K562 (cell line): ENCODE results near the gene COL9A3. TPM values are rescaled to one million over a fixed set of nuclear protein-coding genes. Genes with fewer than 3 reads are reported as not detected.

Source experiments
- C11orf30 ChIP-seq: fragments of 450-650 bp; IDR thresholded peaks from 2 replicates; pipeline ENCODE4 v1.6.1; 2016; ENCODE audit warnings: low read depth, mild to moderate bottlenecking
- HDAC1 ChIP-seq, 2 experiments: fragments of 450-650 bp; IDR thresholded peaks; 2 replicates each; pipeline ENCODE4 v1.6.1; 2016 to 2017; ENCODE audit warnings: inconsistent platforms in 1 of 2, mild to moderate bottlenecking in 1 of 2, moderate library complexity in 1 of 2
- HMGXB4 ChIP-seq: sonication (generic); formaldehyde crosslinking; IDR thresholded peaks from 2 replicates; pipeline ENCODE4 v1.8.1; 2023; ENCODE audit warnings: mild to moderate bottlenecking, missing genetic modification reagents
- MAFF ChIP-seq: IDR thresholded peaks from 2 replicates; pipeline ENCODE4 v1.6.1; 2012; ENCODE audit warnings: low read length, improper control_type of control experiment
- MED1 ChIP-seq: sonication (generic); formaldehyde crosslinking; IDR thresholded peaks from 2 replicates; pipeline ENCODE4 v1.8.1; 2023; ENCODE audit warnings: missing genetic modification reagents, borderline replicate concordance
- NCOA2 ChIP-seq, 2 experiments: fragments of 450-650 bp; IDR thresholded peaks; 2 replicates each; pipeline ENCODE4 v1.6.1; 2018; ENCODE audit warnings: mild to moderate bottlenecking in 2 of 2, moderate library complexity in 1 of 2; ENCODE audit not compliant: partially characterized antibody in 2 of 2
- NFE2 ChIP-seq: IDR thresholded peaks from 2 replicates; pipeline ENCODE4 v1.6.1; 2014; ENCODE audit warnings: antibody characterized with exemption, low read depth
- PHF21A ChIP-seq: fragments of 450-650 bp; IDR thresholded peaks from 2 replicates; pipeline ENCODE4 v1.6.1; 2017; ENCODE audit warnings: low read depth, borderline replicate concordance
- SIX5 ChIP-seq, 2 experiments: IDR thresholded peaks; 2 replicates each; pipeline ENCODE4 v1.6.1; 2011; ENCODE audit warnings: low read length in 2 of 2, borderline replicate concordance in 1 of 2, low read depth in 1 of 2, mild to moderate bottlenecking in 1 of 2, moderate library complexity in 1 of 2; ENCODE audit not compliant: insufficient read depth in 1 of 2
- SP1 ChIP-seq: sonication (generic); formaldehyde crosslinking; IDR thresholded peaks from 2 replicates; pipeline ENCODE4 v1.8.1; 2022; ENCODE audit warnings: mild to moderate bottlenecking, missing genetic modification reagents
- SRSF3 ChIP-seq: fragments of 200-400 bp; formaldehyde crosslinking; IDR thresholded peaks from 2 replicates; pipeline ENCODE4 v1.6.1; 2016; ENCODE audit warnings: mild to moderate bottlenecking, low read length, moderate library complexity; ENCODE audit not compliant: insufficient read depth
- ZFPM2 ChIP-seq: fragments of 250-450 bp; sonication (Bioruptor Pico); IDR thresholded peaks from 2 replicates; pipeline ENCODE4 v1.5.1; 2022; ENCODE audit warnings: mild to moderate bottlenecking
- ZNF551 ChIP-seq: fragments of 250-450 bp; sonication (Bioruptor Pico); IDR thresholded peaks from 2 replicates; pipeline ENCODE4 v1.5.0; 2021; ENCODE audit warnings: mild to moderate bottlenecking, moderate library complexity
- polyA plus RNA-seq, 8 experiments: library from polyadenylated mRNA; depleted of rRNA in 4 of 8; stranded (reverse) in 5 of 8; unstranded in 3 of 8; fragments of >200 nt; fragmentation: Nextera tagmentation in 2 of 8; fragmentation: Illumina TruSeq in 1 of 8; extraction: Ambion mirVana in 2 of 8; extraction: Trizol in 1 of 8; gene quantifications; 2 replicates each; pipeline versions ENCODE4 v1.2.1 to v1.2.3, GENCODE V29; 2011 to 2014; ENCODE audit warnings: inconsistent platforms in 1 of 8, missing spikeins in 1 of 8
- total RNA-seq, 7 experiments: library from RNA; depleted of rRNA in 6 of 7; stranded (reverse); fragments of >200 nt in 6 of 7; fragmentation: Illumina TruSeq in 2 of 7; extraction: Trizol in 2 of 7; gene quantifications; 2 replicates each; pipeline versions ENCODE4 v1.2.1 to v1.2.3, GENCODE V29; 2011 to 2021; ENCODE audit warnings: low replicate concordance in 1 of 7
- TF ChIP-seq, protein P1 (sequence below), 2 experiments: fragments of 150-350 bp in 1 of 2; IDR thresholded peaks; 2 replicates each; pipeline ENCODE4 v1.6.1; 2012 to 2016; ENCODE audit warnings: low read depth in 2 of 2, low read length in 2 of 2, mild to moderate bottlenecking in 1 of 2, moderate library complexity in 1 of 2
- TF ChIP-seq, protein P2 (sequence below): sonication (generic); formaldehyde crosslinking; IDR thresholded peaks from 2 replicates; pipeline ENCODE4 v1.8.0; 2023; ENCODE audit warnings: mild to moderate bottlenecking, missing genetic modification reagents

COL9A3 gene
- total and polyA plus RNA-seq, 9 of the 15 experiments (the other 6 are each of a cell fraction or from before 2014, with no cell fraction given), result 0.14 to 3.6 (median 0.88) TPM; not detected in 1

GRCh38 chr20:62774762-62775161 is 42.1 kb upstream of the COL9A3 start (continued):
- TF ChIP-seq, protein P1, sequence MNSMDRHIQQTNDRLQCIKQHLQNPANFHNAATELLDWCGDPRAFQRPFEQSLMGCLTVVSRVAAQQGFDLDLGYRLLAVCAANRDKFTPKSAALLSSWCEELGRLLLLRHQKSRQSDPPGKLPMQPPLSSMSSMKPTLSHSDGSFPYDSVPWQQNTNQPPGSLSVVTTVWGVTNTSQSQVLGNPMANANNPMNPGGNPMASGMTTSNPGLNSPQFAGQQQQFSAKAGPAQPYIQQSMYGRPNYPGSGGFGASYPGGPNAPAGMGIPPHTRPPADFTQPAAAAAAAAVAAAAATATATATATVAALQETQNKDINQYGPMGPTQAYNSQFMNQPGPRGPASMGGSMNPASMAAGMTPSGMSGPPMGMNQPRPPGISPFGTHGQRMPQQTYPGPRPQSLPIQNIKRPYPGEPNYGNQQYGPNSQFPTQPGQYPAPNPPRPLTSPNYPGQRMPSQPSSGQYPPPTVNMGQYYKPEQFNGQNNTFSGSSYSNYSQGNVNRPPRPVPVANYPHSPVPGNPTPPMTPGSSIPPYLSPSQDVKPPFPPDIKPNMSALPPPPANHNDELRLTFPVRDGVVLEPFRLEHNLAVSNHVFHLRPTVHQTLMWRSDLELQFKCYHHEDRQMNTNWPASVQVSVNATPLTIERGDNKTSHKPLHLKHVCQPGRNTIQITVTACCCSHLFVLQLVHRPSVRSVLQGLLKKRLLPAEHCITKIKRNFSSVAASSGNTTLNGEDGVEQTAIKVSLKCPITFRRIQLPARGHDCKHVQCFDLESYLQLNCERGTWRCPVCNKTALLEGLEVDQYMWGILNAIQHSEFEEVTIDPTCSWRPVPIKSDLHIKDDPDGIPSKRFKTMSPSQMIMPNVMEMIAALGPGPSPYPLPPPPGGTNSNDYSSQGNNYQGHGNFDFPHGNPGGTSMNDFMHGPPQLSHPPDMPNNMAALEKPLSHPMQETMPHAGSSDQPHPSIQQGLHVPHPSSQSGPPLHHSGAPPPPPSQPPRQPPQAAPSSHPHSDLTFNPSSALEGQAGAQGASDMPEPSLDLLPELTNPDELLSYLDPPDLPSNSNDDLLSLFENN (IDR thresholded peaks at IDR 0.05; ENCODE audit: low read depth in 2 of 2, low read length in 2 of 2), result no peak
- TF ChIP-seq MAFF (peak; percentile 34; the same call in 1 of the 2 replicates), ZFPM2 (CRISPR knock-in tag) (no peak), HMGXB4 (CRISPR knock-in tag) (no peak), ZNF551 (CRISPR knock-in tag) (no peak), SP1 (peak; percentile 62; the same call in 1 of the 2 replicates), MED1 (CRISPR knock-in tag) (no peak), NFE2 (peak; percentile 66), HDAC1 (IDR thresholded peaks at IDR 0.05) (peak in 1 of 2 experiments; percentile 38; a peak in 1 of 4 replicates), PHF21A (no peak), SIX5 (IDR thresholded peaks at IDR 0.05; ENCODE audit: borderline replicate concordance in 1 of 2, insufficient read depth in 1 of 2, low read depth in 1 of 2, low read length in 2 of 2) (no peak), SRSF3 (no peak), NCOA2 (IDR thresholded peaks at IDR 0.05; ENCODE audit: partially characterized antibody in 2 of 2) (no peak), C11orf30 (peak; percentile 73; the same call in 1 of the 2 replicates)
- TF ChIP-seq, protein P2, sequence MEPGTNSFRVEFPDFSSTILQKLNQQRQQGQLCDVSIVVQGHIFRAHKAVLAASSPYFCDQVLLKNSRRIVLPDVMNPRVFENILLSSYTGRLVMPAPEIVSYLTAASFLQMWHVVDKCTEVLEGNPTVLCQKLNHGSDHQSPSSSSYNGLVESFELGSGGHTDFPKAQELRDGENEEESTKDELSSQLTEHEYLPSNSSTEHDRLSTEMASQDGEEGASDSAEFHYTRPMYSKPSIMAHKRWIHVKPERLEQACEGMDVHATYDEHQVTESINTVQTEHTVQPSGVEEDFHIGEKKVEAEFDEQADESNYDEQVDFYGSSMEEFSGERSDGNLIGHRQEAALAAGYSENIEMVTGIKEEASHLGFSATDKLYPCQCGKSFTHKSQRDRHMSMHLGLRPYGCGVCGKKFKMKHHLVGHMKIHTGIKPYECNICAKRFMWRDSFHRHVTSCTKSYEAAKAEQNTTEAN, result peak; percentile 95
